GM23248 (cell line): ENCODE measurements around the gene ANGPTL3. TPM values are rescaled to one million over a fixed set of nuclear protein-coding genes. Genes with fewer than 3 reads are reported as not detected.

Experiments
- DNase-seq: peaks from one replicate; pipeline ENCODE4 v3.0.0-alpha.2; 2015
- H2AFZ ChIP-seq: fragments of 200-600 bp; sonication (generic); 2 replicates; pipeline ENCODE4 v1.6.1; 2016; ENCODE audit warnings: antibody characterized with exemption
- H3F3A ChIP-seq: fragments of 200-600 bp; sonication (generic); 2 replicates; pipeline ENCODE4 v1.6.1; 2016; ENCODE audit warnings: mild to moderate bottlenecking, antibody characterized with exemption, mixed run types; ENCODE audit not compliant: insufficient read depth
- H3K27ac ChIP-seq: fragments of 200-600 bp; sonication (generic); 2 replicates; pipeline ENCODE4 v1.5.1; 2016; ENCODE audit warnings: mild to moderate bottlenecking
- H3K27me3 ChIP-seq: fragments of 200-600 bp; sonication (generic); replicated peaks from 2 replicates; pipeline ENCODE4 v1.6.1; 2016; ENCODE audit warnings: mild to moderate bottlenecking; ENCODE audit not compliant: insufficient read depth
- H3K36me3 ChIP-seq: fragments of 200-600 bp; sonication (generic); 2 replicates; pipeline ENCODE4 v1.6.1; 2016; ENCODE audit warnings: low read depth, mild to moderate bottlenecking
- H3K4me1 ChIP-seq: fragments of 200-600 bp; sonication (generic); 2 replicates; pipeline ENCODE4 v1.6.1; 2016; ENCODE audit warnings: mild to moderate bottlenecking; ENCODE audit not compliant: insufficient read depth
- H3K4me2 ChIP-seq: fragments of 200-600 bp; sonication (generic); one replicate; pipeline ENCODE4 v1.6.1; 2016; ENCODE audit warnings: mild to moderate bottlenecking; ENCODE audit not compliant: unreplicated experiment
- H3K4me3 ChIP-seq: fragments of 200-600 bp; sonication (generic); 2 replicates; pipeline ENCODE4 v1.5.1; 2016; ENCODE audit warnings: mild to moderate bottlenecking
- H3K79me2 ChIP-seq: fragments of 200-600 bp; sonication (generic); 2 replicates; pipeline ENCODE4 v1.6.1; 2016; ENCODE audit warnings: mild to moderate bottlenecking; ENCODE audit not compliant: insufficient read depth
- H3K9ac ChIP-seq: fragments of 200-600 bp; sonication (generic); 2 replicates; pipeline ENCODE4 v1.6.1; 2016; ENCODE audit warnings: mild to moderate bottlenecking
- H3K9me2 ChIP-seq: fragments of 200-600 bp; sonication (generic); 2 replicates; pipeline ENCODE4 v1.6.1; 2016; ENCODE audit warnings: mixed run types, mild to moderate bottlenecking, moderate library complexity; ENCODE audit not compliant: insufficient read depth
- H3K9me3 ChIP-seq: fragments of 200-600 bp; sonication (generic); one replicate; pipeline ENCODE4 v1.6.1; 2017; ENCODE audit warnings: low read depth
- H4K20me1 ChIP-seq: fragments of 200-600 bp; sonication (generic); 2 replicates; pipeline ENCODE4 v1.6.0; 2016; ENCODE audit not compliant: insufficient read depth
- EZH2 ChIP-seq: fragments of 200-600 bp; sonication (generic); IDR thresholded peaks from 2 replicates; pipeline ENCODE4 v1.6.1; 2018; ENCODE audit warnings: antibody characterized with exemption, mild to moderate bottlenecking; ENCODE audit not compliant: insufficient read depth, poor library complexity, severe bottlenecking
- EZH2phosphoT487 ChIP-seq: fragments of 200-600 bp; sonication (generic); IDR thresholded peaks from 2 replicates; pipeline ENCODE4 v1.6.1; 2018; ENCODE audit warnings: antibody characterized with exemption, moderate library complexity, mild to moderate bottlenecking, low read depth; ENCODE audit not compliant: insufficient read depth
- WGBS, 2 experiments: methylation state at CpG; one replicate each; pipeline ENCODE4 v1.1.6; 2015 to 2017; ENCODE audit warnings: low lambda C conversion rate in 2 of 2, low coverage in 1 of 2; ENCODE audit errors: missing lambda C conversion rate in 2 of 2; 5-methylcytosine and 5-hydroxymethylcytosine counted together
- in situ Hi-C: fragments of 300-500 bp; cut with MboI; formaldehyde crosslinking; loops from 2 replicates; pipeline ENCODE4 v1.15.0; 2020
- polyA plus RNA-seq: library from polyadenylated mRNA; unstranded; fragments of >200 nt; fragmentation: Nextera tagmentation; extraction: Ambion mirVana; gene quantifications from 2 replicates; pipeline ENCODE4 v1.2.1, GENCODE V29; 2016
- total RNA-seq: library from RNA; depleted of rRNA; stranded (reverse); fragments of >200 nt; shearing (Covaris generic); gene quantifications from 2 replicates; pipeline ENCODE4 v1.2.3, GENCODE V29; 2014

Gene ANGPTL3
- total and polyA plus RNA-seq, 2 experiments from 2014 or later = not detected

- Histone ChIP-seq H3K4me3 (no peak overlapping the region), H3K9me3 (no peaks in the 10 kb centered on the region), H3K27ac (no peak overlapping the region), H4K20me1 (no peaks in the 10 kb centered on the region), H3F3A (no peaks in the 10 kb centered on the region), H3K36me3 (peaks cover 42% of the 10 kb centered on the region), H3K79me2 (peaks cover 28% of the 10 kb centered on the region), H3K4me1 (no peaks in the 10 kb centered on the region), H3K4me2 (no peak overlapping the region), H3K9ac (no peak overlapping the region), H2AFZ (no peak overlapping the region), H3K9me2 (no peaks in the 10 kb centered on the region), H3K27me3 (no peaks in the 10 kb centered on the region)
- in situ Hi-C loops = no loop called here
- DNase-seq = no peak
- TF ChIP-seq EZH2 = no peak
- TF ChIP-seq EZH2phosphoT487 = no peak
Measured at GRCh38 chr1:62572476-62572875, 24.8 kb upstream of the ANGPTL3 start.

- no peak overlapping the region for H2AFZ ChIP-seq
- peaks cover 23% of the 10 kb centered on the region for H3K79me2 ChIP-seq
- no peaks in the 10 kb centered on the region for H3F3A ChIP-seq
- H3K4me3 ChIP-seq = no peak overlapping the region
- WGBS, 2 experiments = 65 to 78% methylated on average over 2 of the region's 2 CpGs
- TF ChIP-seq EZH2 (no peak), EZH2phosphoT487 (no peak)
- H3K9me3 ChIP-seq = no peaks in the 10 kb centered on the region
- H4K20me1 ChIP-seq = no peaks in the 10 kb centered on the region
- DNase-seq = no peak
- H3K27ac ChIP-seq = no peak overlapping the region
- H3K36me3 ChIP-seq = peaks cover 37% of the 10 kb centered on the region
- in situ Hi-C loops = no loop called here
- H3K27me3 ChIP-seq = no peaks in the 10 kb centered on the region
- no peaks in the 10 kb centered on the region for H3K4me1 ChIP-seq
- no peaks in the 10 kb centered on the region for H3K9me2 ChIP-seq
- H3K9ac ChIP-seq = no peak overlapping the region
- H3K4me2 ChIP-seq = no peak overlapping the region
Measured at GRCh38 chr1:62573675-62574074, 23.6 kb upstream of the ANGPTL3 start.

GRCh38 chr1:62585469-62586155 is 11.7 kb upstream of the ANGPTL3 start:
- no peaks in the 10 kb centered on the region for H3K9me2 ChIP-seq
- H3K9ac ChIP-seq = no peak overlapping the region
- H3K27ac ChIP-seq = no peak overlapping the region
- no peaks in the 10 kb centered on the region for H4K20me1 ChIP-seq
- H3K27me3 ChIP-seq = no peaks in the 10 kb centered on the region
- TF ChIP-seq EZH2phosphoT487 (no peak), EZH2 (no peak)
- H3K36me3 ChIP-seq = peaks cover 27% of the 10 kb centered on the region
- DNase-seq = no peak
- no peak overlapping the region for H3K4me2 ChIP-seq
- no peaks in the 10 kb centered on the region for H3K9me3 ChIP-seq
- H3K79me2 ChIP-seq = no peaks in the 10 kb centered on the region; the same call in 1 of the 2 replicates
- in situ Hi-C loops = no loop called here
- H3K4me3 ChIP-seq = no peak overlapping the region
- 4 to 14% methylated on average over 1 of the region's 1 CpG for WGBS, 2 experiments
- H3F3A ChIP-seq = no peaks in the 10 kb centered on the region
- no peak overlapping the region for H2AFZ ChIP-seq
- no peaks in the 10 kb centered on the region for H3K4me1 ChIP-seq

GRCh38 chr1:62588000-62588399 is 9.3 kb upstream of the ANGPTL3 start:
- no peak overlapping the region for H3K27ac ChIP-seq
- H3F3A ChIP-seq = no peaks in the 10 kb centered on the region
- H4K20me1 ChIP-seq = no peaks in the 10 kb centered on the region
- H3K4me3 ChIP-seq = no peak overlapping the region
- no peaks in the 10 kb centered on the region for H3K9me2 ChIP-seq
- in situ Hi-C loops = no loop called here
- DNase-seq = no peak
- H2AFZ ChIP-seq = no peak overlapping the region
- H3K4me2 ChIP-seq = no peak overlapping the region
- H3K9me3 ChIP-seq = no peaks in the 10 kb centered on the region
- no peaks in the 10 kb centered on the region for H3K27me3 ChIP-seq
- peaks cover 11% of the 10 kb centered on the region for H3K36me3 ChIP-seq
- H3K79me2 ChIP-seq = no peaks in the 10 kb centered on the region; the same call in 1 of the 2 replicates
- H3K4me1 ChIP-seq = no peaks in the 10 kb centered on the region
- no peak overlapping the region for H3K9ac ChIP-seq
- TF ChIP-seq EZH2phosphoT487 = no peak
- no peak for TF ChIP-seq EZH2

GRCh38 chr1:62589321-62589720 is 8.0 kb upstream of the ANGPTL3 start:
- no peaks in the 10 kb centered on the region; the same call in 1 of the 2 replicates for H3K79me2 ChIP-seq
- no peak overlapping the region for H3K4me3 ChIP-seq
- no peaks in the 10 kb centered on the region for H3K27me3 ChIP-seq
- DNase-seq = no peak
- 89 to 97% methylated on average over 3 of the region's 3 CpGs for WGBS, 2 experiments
- H3K4me1 ChIP-seq = 0 out of 2 replicates have a peak, but pooled peaks cover 5% of the 10 kb centered on the region
- H3K36me3 ChIP-seq = peaks cover 7% of the 10 kb centered on the region
- H2AFZ ChIP-seq = no peak overlapping the region
- no peak overlapping the region for H3K27ac ChIP-seq
- TF ChIP-seq EZH2phosphoT487 (no peak), EZH2 (no peak)
- no peaks in the 10 kb centered on the region for H3K9me2 ChIP-seq
- H3K9ac ChIP-seq = no peak overlapping the region
- H3F3A ChIP-seq = no peaks in the 10 kb centered on the region
- H3K4me2 ChIP-seq = no peak overlapping the region
- no peaks in the 10 kb centered on the region for H4K20me1 ChIP-seq
- H3K9me3 ChIP-seq = no peaks in the 10 kb centered on the region
- in situ Hi-C loops = no loop called here
